ENCODE measurements around the gene ADGRV1. TPM values are rescaled to one million over a fixed set of nuclear protein-coding genes. Genes with fewer than 3 reads are reported as not detected.
"Not testable (repeated sequence)": the region's sequence is repeated elsewhere in the genome, so short reads cannot be mapped to it uniquely, and the experiment has no call there.

Gene ADGRV1
- total RNA-seq, 5 donors from 2014 or later (not counting 1 experiment from before 2014, with no cell fraction given): 0.68 to 1.6 (median 1.2) TPM; not detected in 1

DNA sequence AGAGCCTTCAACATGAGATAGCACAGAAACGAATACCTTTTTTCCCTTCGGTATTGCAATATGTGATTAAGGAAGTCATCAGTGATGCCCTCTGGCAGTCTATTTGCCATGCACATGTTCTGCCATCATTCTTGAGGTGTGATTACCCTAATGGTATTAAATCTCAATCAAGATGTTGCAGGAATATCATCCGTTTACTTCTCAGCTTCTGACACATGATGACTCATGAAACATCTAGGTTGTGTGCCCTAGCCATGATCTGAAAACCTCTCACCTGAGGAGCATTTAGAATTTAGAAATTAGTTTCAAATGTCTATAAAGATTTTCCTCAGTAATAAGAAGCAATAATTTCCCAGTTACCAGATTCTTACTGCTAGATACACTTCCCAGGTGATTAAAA, 209.1 kb downstream of the ADGRV1 start:
- DNase-seq (no peak), ATAC-seq (replicated peaks in 1 of 4) (no peak)
- Mint-ChIP-seq H3K4me1 (no peaks in the 10 kb centered on the region), H3K9me3 (peaks cover 0 to 2% (median 0%) of the 10 kb centered on the region in 3 donors), H3K36me3 (no peaks in the 10 kb centered on the region), H3K27ac (no peak overlapping the region), H3K27me3 (peaks cover 22 to 24% of the 10 kb centered on the region in 2 donors), H3K4me3 (no peak overlapping the region)
- no CpG with 5 or more reads among the region's 3 CpGs for WGBS (ENCODE audit: insufficient coverage)
- peaks cover 0 to 7% of the 10 kb centered on the region in 2 experiments for H3K27me3 ChIP-seq (replicated peaks in 1 of 2; ENCODE audit: control insufficient read depth in 2 of 2, extremely low read depth in 1 of 2, insufficient read depth in 2 of 2, low read length in 1 of 2)
- H3K4me3 ChIP-seq (ENCODE audit: control insufficient read depth in 1 of 2, extremely low read depth in 1 of 2, low read length in 1 of 2): no peak overlapping the region
- no peaks in the 10 kb centered on the region for H3K4me1 ChIP-seq (ENCODE audit: control insufficient read depth in 1 of 2, extremely low read depth in 1 of 2, insufficient read depth in 2 of 2, low read length in 2 of 2)
- no peak overlapping the region for H3K27ac ChIP-seq (ENCODE audit: low read length)
- CTCF ChIA-PET: no interaction called here
- POLR2A ChIA-PET: no interaction called here
- H3K9me3 ChIP-seq: no peaks in the 10 kb centered on the region
- H3K36me3 ChIP-seq (ENCODE audit: control insufficient read depth in 2 of 2, extremely low read depth in 1 of 2, insufficient read depth in 1 of 2, low read length in 1 of 2): no peaks in the 10 kb centered on the region

DNA sequence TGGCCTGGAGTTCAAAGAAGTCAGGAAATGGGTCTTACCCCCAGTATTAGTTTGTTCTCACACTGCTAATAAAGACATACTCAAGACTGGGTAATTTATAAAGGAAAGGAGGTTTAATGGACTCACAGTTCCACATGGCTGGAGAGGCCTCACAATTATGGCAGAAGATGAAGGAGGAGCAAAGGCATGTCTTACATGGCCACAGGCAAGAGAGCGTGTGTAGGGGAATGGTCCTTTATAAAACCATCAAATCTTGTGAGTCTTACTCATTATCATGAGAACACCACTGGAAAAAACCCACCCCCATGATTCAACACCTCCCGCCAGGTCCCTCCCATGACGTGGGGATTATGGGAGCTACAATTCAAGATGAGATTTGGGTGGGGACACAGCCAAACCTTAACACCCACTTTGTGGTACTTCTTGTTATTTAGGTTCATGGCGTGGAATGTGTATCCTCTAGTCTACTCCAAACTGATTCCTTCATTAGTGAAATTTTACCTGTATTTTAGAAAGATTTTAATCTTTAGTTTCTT, 211.5 kb downstream of the ADGRV1 start:
- H3K4me1 Mint-ChIP-seq; H3K27ac ChIP-seq (ENCODE audit: low read length); H3K9me3 Mint-ChIP-seq; H3K9me3 ChIP-seq; H3K4me3 ChIP-seq (ENCODE audit: control insufficient read depth in 1 of 2, extremely low read depth in 1 of 2, low read length in 1 of 2); H3K36me3 ChIP-seq (ENCODE audit: control insufficient read depth in 2 of 2, extremely low read depth in 1 of 2, insufficient read depth in 1 of 2, low read length in 1 of 2); H3K36me3 Mint-ChIP-seq; H3K4me1 ChIP-seq (ENCODE audit: control insufficient read depth in 1 of 2, extremely low read depth in 1 of 2, insufficient read depth in 2 of 2, low read length in 2 of 2); H3K4me3 Mint-ChIP-seq; CTCF ChIA-PET; DNase-seq; ATAC-seq (replicated peaks in 1 of 4); H3K27ac Mint-ChIP-seq; POLR2A ChIA-PET; H3K27me3 ChIP-seq (replicated peaks in 1 of 2; ENCODE audit: control insufficient read depth in 2 of 2, extremely low read depth in 1 of 2, insufficient read depth in 2 of 2, low read length in 1 of 2): not testable (repeated sequence)
- WGBS (ENCODE audit: insufficient coverage): no CpG with 5 or more reads among the region's 4 CpGs
- peaks cover 23 to 29% of the 10 kb centered on the region in 2 donors for H3K27me3 Mint-ChIP-seq

DNA sequence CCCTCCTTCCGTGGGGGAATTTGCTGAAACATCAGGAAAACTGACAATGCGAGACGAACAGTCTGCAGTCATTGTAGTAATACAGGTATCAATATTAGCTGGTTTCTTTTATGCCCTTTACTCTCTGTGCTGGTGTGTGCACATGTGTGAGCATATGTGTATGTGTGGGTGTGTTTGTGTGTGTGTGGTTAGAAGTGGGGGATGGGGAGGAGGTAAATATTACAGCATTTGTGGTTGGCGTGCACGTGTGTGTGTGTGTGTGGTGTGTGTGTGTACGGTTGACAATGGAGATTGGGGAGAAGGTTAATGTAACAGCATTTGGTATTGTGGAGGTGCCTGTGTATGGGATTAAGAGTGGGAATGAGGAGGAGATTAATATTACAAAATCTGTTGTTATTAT, 219.4 kb downstream of the ADGRV1 start:
- H3K4me1 Mint-ChIP-seq: no peaks in the 10 kb centered on the region
- no peak overlapping the region for H3K4me3 Mint-ChIP-seq
- no peak overlapping the region for H3K4me3 ChIP-seq (ENCODE audit: control insufficient read depth in 1 of 2, extremely low read depth in 1 of 2, low read length in 1 of 2)
- no peaks in the 10 kb centered on the region for H3K9me3 Mint-ChIP-seq
- no peak for DNase-seq
- H3K27ac Mint-ChIP-seq: no peak overlapping the region
- no peaks in the 10 kb centered on the region for H3K4me1 ChIP-seq (ENCODE audit: control insufficient read depth in 1 of 2, extremely low read depth in 1 of 2, insufficient read depth in 2 of 2, low read length in 2 of 2)
- H3K36me3 Mint-ChIP-seq: no peaks in the 10 kb centered on the region
- no peaks in the 10 kb centered on the region for H3K36me3 ChIP-seq (ENCODE audit: control insufficient read depth in 2 of 2, extremely low read depth in 1 of 2, insufficient read depth in 1 of 2, low read length in 1 of 2)
- H3K27ac ChIP-seq (ENCODE audit: low read length): no peak overlapping the region
- POLR2A ChIA-PET: no interaction called here
- WGBS (ENCODE audit: insufficient coverage): 85% methylated on average over 6 of the region's 6 CpGs
- no peak for ATAC-seq (replicated peaks in 1 of 4)
- no peaks in the 10 kb centered on the region for H3K9me3 ChIP-seq
- no peaks in the 10 kb centered on the region for H3K27me3 ChIP-seq (replicated peaks in 1 of 2; ENCODE audit: control insufficient read depth in 2 of 2, extremely low read depth in 1 of 2, insufficient read depth in 2 of 2, low read length in 1 of 2)
- CTCF ChIA-PET: no interaction called here
- peaks cover 3 to 11% of the 10 kb centered on the region in 2 donors for H3K27me3 Mint-ChIP-seq

DNA sequence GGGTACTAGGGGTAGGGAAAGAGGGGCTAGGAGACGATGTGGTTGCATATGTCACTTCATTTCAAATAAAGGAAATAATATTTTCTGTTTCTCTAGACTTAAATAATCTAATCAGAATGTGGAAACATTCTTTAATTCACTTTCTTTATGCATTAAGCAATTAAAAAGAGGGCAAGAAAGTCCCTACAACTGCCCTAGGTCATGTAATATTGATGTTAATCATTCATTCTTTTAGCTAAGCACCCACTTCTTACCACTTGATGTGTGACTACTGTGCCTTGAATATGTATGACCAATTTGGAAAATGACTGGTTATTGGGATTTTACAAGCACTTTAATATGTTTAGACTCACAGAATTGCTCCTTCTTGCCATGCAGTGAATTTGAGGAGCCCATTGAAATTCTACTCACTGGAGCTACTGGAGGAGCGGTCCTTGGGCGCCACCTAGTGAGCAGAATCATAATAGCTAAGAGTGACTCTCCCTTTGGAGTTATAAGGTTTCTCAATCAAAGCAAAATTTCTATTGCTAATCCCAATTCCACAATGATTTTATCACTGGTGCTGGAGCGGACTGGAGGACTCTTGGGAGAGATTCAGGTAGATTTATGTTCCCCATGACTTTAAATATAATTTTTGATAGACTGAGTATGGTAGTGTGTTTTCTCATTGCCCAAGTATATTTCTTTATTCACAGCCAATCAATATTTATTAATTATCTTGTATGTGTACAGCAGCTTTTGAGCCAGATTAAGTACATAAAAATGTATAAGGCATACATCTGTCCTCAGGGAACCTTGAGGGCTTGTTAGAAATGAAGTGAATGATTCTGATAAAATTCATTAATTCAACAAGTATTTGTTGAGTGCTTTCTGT, 225.1 kb downstream of the ADGRV1 start:
- H3K9me3 Mint-ChIP-seq: no peaks in the 10 kb centered on the region
- POLR2A ChIA-PET: no interaction called here
- CTCF ChIA-PET: interaction anchor here (0.8 to 2.1 kb wide), 8 partner anchors 9 to 636 kb away, joined by 3 to 50 read pairs (median 3); no protein-coding TSS in a partner anchor

DNA sequence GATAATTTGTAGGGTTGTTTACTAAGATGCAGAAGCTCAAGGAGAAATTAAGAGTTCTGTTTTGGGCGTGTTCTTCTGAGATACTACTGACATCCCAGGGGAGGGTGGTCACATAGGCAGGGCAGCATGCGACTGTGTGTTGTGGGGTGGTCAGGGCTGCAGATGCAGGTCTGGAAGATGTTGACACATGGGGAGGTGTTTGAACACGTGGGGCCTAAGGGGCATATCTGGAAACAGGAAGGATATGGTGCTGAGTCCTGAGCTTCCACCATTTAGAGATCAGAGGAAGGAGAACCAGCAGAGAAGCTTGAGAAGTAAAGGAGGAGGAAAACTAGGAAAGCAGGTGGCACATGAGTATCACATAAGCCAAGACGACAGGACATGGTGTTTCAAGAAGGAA, 228.2 kb downstream of the ADGRV1 start:
- WGBS (ENCODE audit: insufficient coverage): 46% methylated on average over 4 of the region's 4 CpGs
- no peak overlapping the region for H3K4me3 ChIP-seq (ENCODE audit: control insufficient read depth in 1 of 2, extremely low read depth in 1 of 2, low read length in 1 of 2)
- no peaks in the 10 kb centered on the region for H3K36me3 ChIP-seq (ENCODE audit: control insufficient read depth in 2 of 2, extremely low read depth in 1 of 2, insufficient read depth in 1 of 2, low read length in 1 of 2)
- POLR2A ChIA-PET: interaction anchor here in 1 of 2 donors (0.5 kb wide), 1 partner anchor 18 kb away, joined by 4 read pairs; no protein-coding TSS in a partner anchor
- ATAC-seq (replicated peaks in 1 of 4) (no peak), DNase-seq (no peak)
- no peaks in the 10 kb centered on the region for H3K36me3 Mint-ChIP-seq
- no peaks in the 10 kb centered on the region for H3K9me3 Mint-ChIP-seq
- no peak overlapping the region for H3K4me3 Mint-ChIP-seq
- H3K27ac ChIP-seq (ENCODE audit: low read length): no peak overlapping the region
- H3K27ac Mint-ChIP-seq: no peak overlapping the region
- H3K4me1 Mint-ChIP-seq: no peaks in the 10 kb centered on the region
- H3K27me3 ChIP-seq (replicated peaks in 1 of 2; ENCODE audit: control insufficient read depth in 2 of 2, extremely low read depth in 1 of 2, insufficient read depth in 2 of 2, low read length in 1 of 2): no peaks in the 10 kb centered on the region
- H3K4me1 ChIP-seq (ENCODE audit: control insufficient read depth in 1 of 2, extremely low read depth in 1 of 2, insufficient read depth in 2 of 2, low read length in 2 of 2): no peaks in the 10 kb centered on the region
- peaks cover 8 to 23% of the 10 kb centered on the region in 2 donors for H3K27me3 Mint-ChIP-seq
- CTCF ChIA-PET: interaction anchor here in 1 of 2 donors (0.6 kb wide), 1 partner anchor 1677 kb away, joined by 4 read pairs; no protein-coding TSS in a partner anchor
- no peaks in the 10 kb centered on the region for H3K9me3 ChIP-seq

More for the DNA sequence above, 225.1 kb downstream of the ADGRV1 start:
- Mint-ChIP-seq H3K4me3 (no peak overlapping the region), H3K36me3 (no peaks in the 10 kb centered on the region), H3K27ac (no peak overlapping the region), H3K4me1 (no peaks in the 10 kb centered on the region), H3K27me3 (peaks cover 8 to 25% of the 10 kb centered on the region in 2 donors)
- no peaks in the 10 kb centered on the region for H3K36me3 ChIP-seq (ENCODE audit: control insufficient read depth in 2 of 2, extremely low read depth in 1 of 2, insufficient read depth in 1 of 2, low read length in 1 of 2)
- no peaks in the 10 kb centered on the region for H3K27me3 ChIP-seq (replicated peaks in 1 of 2; ENCODE audit: control insufficient read depth in 2 of 2, extremely low read depth in 1 of 2, insufficient read depth in 2 of 2, low read length in 1 of 2)
- H3K27ac ChIP-seq (ENCODE audit: low read length): no peak overlapping the region
- no peaks in the 10 kb centered on the region for H3K9me3 ChIP-seq
- DNase-seq (peak; percentile 6 to 75 (median 54)), ATAC-seq (replicated peaks in 1 of 4) (peak in 3 of 4 experiments; percentile 42 to 65 (median 45))
- WGBS (ENCODE audit: insufficient coverage): no CpG with 5 or more reads among the region's 4 CpGs
- H3K4me1 ChIP-seq (ENCODE audit: control insufficient read depth in 1 of 2, extremely low read depth in 1 of 2, insufficient read depth in 2 of 2, low read length in 2 of 2): no peaks in the 10 kb centered on the region
- H3K4me3 ChIP-seq (ENCODE audit: control insufficient read depth in 1 of 2, extremely low read depth in 1 of 2, low read length in 1 of 2): no peak overlapping the region

DNA sequence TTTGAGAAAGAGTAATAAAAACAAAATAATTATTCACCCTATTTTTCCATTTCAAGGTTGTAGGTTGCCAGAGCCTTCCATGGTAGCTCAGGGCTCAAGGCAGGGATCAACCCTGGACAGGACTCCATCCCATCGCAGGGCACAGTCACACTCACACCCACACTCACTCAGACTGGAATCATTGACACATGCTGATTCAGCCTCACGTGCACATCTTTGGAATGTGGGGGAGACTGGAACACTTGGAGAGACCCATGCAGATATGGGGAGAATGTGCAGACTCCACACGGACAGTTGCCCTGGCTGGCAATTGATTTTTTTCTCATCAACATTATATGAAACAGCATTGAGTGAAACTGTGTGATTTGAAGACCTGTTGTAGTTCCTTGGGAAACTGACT, 234.1 kb downstream of the ADGRV1 start:
- POLR2A ChIA-PET: no interaction called here
- peaks cover 10 to 19% of the 10 kb centered on the region in 2 donors for H3K27me3 Mint-ChIP-seq
- ATAC-seq (replicated peaks in 1 of 4): no peak

More for the DNA sequence above, 234.1 kb downstream of the ADGRV1 start:
- Histone ChIP-seq H3K36me3 (ENCODE audit: control insufficient read depth in 2 of 2, extremely low read depth in 1 of 2, insufficient read depth in 1 of 2, low read length in 1 of 2) (no peaks in the 10 kb centered on the region), H3K4me3 (ENCODE audit: control insufficient read depth in 1 of 2, extremely low read depth in 1 of 2, low read length in 1 of 2) (no peak overlapping the region), H3K9me3 (no peaks in the 10 kb centered on the region), H3K27ac (ENCODE audit: low read length) (no peak overlapping the region), H3K4me1 (ENCODE audit: control insufficient read depth in 1 of 2, extremely low read depth in 1 of 2, insufficient read depth in 2 of 2, low read length in 2 of 2) (no peaks in the 10 kb centered on the region), H3K27me3 (replicated peaks in 1 of 2; ENCODE audit: control insufficient read depth in 2 of 2, extremely low read depth in 1 of 2, insufficient read depth in 2 of 2, low read length in 1 of 2) (peaks cover 0 to 10% of the 10 kb centered on the region in 2 experiments)
- DNase-seq: no peak
- no CpG with 5 or more reads among the region's 3 CpGs for WGBS (ENCODE audit: insufficient coverage)
- no peak overlapping the region for H3K4me3 Mint-ChIP-seq
- no peak overlapping the region for H3K27ac Mint-ChIP-seq
- CTCF ChIA-PET: interaction anchor here in 1 of 2 donors (0.9 to 2.2 kb wide), 2 partner anchors 8 to 10 kb away, joined by 3 to 8 read pairs; no protein-coding TSS in a partner anchor
- H3K4me1 Mint-ChIP-seq: no peaks in the 10 kb centered on the region
- H3K36me3 Mint-ChIP-seq: no peaks in the 10 kb centered on the region
- peaks cover 5 to 15% (median 6%) of the 10 kb centered on the region in 3 donors for H3K9me3 Mint-ChIP-seq
